Measurements from ENCODE around the gene TRABD2B.
A peak's percentile ranks its signal among the peaks of the same experiment; 100 is the strongest.

Gene TRABD2B

GRCh38 chr1:47997289-47998200 lies at the start of gene TRABD2B:
TRABD2B (minus strand) TSS chr1:47997385.
- in situ Hi-C loops (cut with HindIII; ENCODE audit: low sequenced_read_pairs), result no loop called here
- DNase-seq (ENCODE audit: low read depth, low spot score), result peak; percentile 59
- TF ChIP-seq CTCF (IDR thresholded peaks at IDR 0.05; ENCODE audit: low read depth, low read length), result peak; percentile 92
- H3K4me3 ChIP-seq (ENCODE audit: low read depth, low read length), result peak within 1 kb of the TSS; percentile 47

GRCh38 chr1:48044311-48044710 lies 47.1 kb upstream of the TRABD2B start:
- H3K4me3 ChIP-seq (ENCODE audit: low read depth, low read length), result no peak overlapping the region
- TF ChIP-seq CTCF (IDR thresholded peaks at IDR 0.05; ENCODE audit: low read depth, low read length), result no peak
- in situ Hi-C loops (cut with HindIII; ENCODE audit: low sequenced_read_pairs), result no loop called here
- no peak for DNase-seq (ENCODE audit: low read depth, low spot score)

GRCh38 chr1:48043622-48044021 lies 46.4 kb upstream of the TRABD2B start:
- DNase-seq (ENCODE audit: low read depth, low spot score), result no peak
- H3K4me3 ChIP-seq (ENCODE audit: low read depth, low read length), result no peak overlapping the region
- in situ Hi-C loops (cut with HindIII; ENCODE audit: low sequenced_read_pairs), result no loop called here
- no peak for TF ChIP-seq CTCF (IDR thresholded peaks at IDR 0.05; ENCODE audit: low read depth, low read length)

GRCh38 chr1:48040154-48040553 lies 43.0 kb upstream of the TRABD2B start:
- TF ChIP-seq CTCF (IDR thresholded peaks at IDR 0.05; ENCODE audit: low read depth, low read length), result no peak
- DNase-seq (ENCODE audit: low read depth, low spot score), result no peak
- in situ Hi-C loops (cut with HindIII; ENCODE audit: low sequenced_read_pairs), result no loop called here
- H3K4me3 ChIP-seq (ENCODE audit: low read depth, low read length), result no peak overlapping the region

GRCh38 chr1:48039088-48040054 lies 42.2 kb upstream of the TRABD2B start:
- in situ Hi-C loops (cut with HindIII; ENCODE audit: low sequenced_read_pairs), result no loop called here
- no peak overlapping the region for H3K4me3 ChIP-seq (ENCODE audit: low read depth, low read length)
- no peak for DNase-seq (ENCODE audit: low read depth, low spot score)
- TF ChIP-seq CTCF (IDR thresholded peaks at IDR 0.05; ENCODE audit: low read depth, low read length), result no peak

- DNase-seq (ENCODE audit: low read depth, low spot score), result no peak
- in situ Hi-C loops (cut with HindIII; ENCODE audit: low sequenced_read_pairs), result no loop called here
- H3K4me3 ChIP-seq (ENCODE audit: low read depth, low read length), result no peak overlapping the region
- no peak for TF ChIP-seq CTCF (IDR thresholded peaks at IDR 0.05; ENCODE audit: low read depth, low read length)
Observed at GRCh38 chr1:48038270-48038767, 41.1 kb upstream of the TRABD2B start.

Data from astrocyte of the spinal cord (primary cell).